ENCODE data around the gene SIPA1L3. TPM values are rescaled to one million over a fixed set of nuclear protein-coding genes. Genes with fewer than 3 reads are reported as not detected.

The SIPA1L3 gene
- total and polyA plus RNA-seq, 2 experiments from 2014 or later, result 15.7 to 54.1 TPM

- no peak for TF ChIP-seq ZNF462 (CRISPR knock-in tag; IDR thresholded peaks at IDR 0.05)
- no peak for TF ChIP-seq CTCF (conservative IDR thresholded peaks at IDR 0.05; ENCODE audit: low read depth in 2 of 2)
- TF ChIP-seq EZH2phosphoT487 (IDR thresholded peaks at IDR 0.05; ENCODE audit: unreplicated experiment), result no peak
- no peak for TF ChIP-seq ZNF114 (CRISPR knock-in tag; IDR thresholded peaks at IDR 0.05)
Observed at GRCh38 chr19:37948362-37948761, 41.4 kb downstream of the SIPA1L3 start (continued).

- Histone ChIP-seq H3K4me3 (no peak overlapping the region), H3K4me1 (ENCODE audit: insufficient read depth) (peaks cover 28% of the 10 kb centered on the region), H3K9me2 (ENCODE audit: insufficient read depth) (no peaks in the 10 kb centered on the region), H3F3A (replicated peaks; ENCODE audit: low read depth) (0 out of 2 replicates have a peak, but pooled peaks cover 4% of the 10 kb centered on the region), H3K27me3 (ENCODE audit: insufficient read depth) (no peaks in the 10 kb centered on the region), H3K4me2 (no peak overlapping the region), H4K20me1 (replicated peaks; ENCODE audit: insufficient read depth) (peaks cover 6% of the 10 kb centered on the region), H3K79me2 (replicated peaks; ENCODE audit: insufficient read depth) (peaks cover 61% of the 10 kb centered on the region), H3K27ac (ENCODE audit: low read depth) (peak overlapping the region; percentile 63; the same call in 1 of the 2 replicates), H3K36me3 (ENCODE audit: insufficient read depth) (no peaks in the 10 kb centered on the region), H2AFZ (no peak overlapping the region)
- Mint-ChIP-seq H3K4me1 (peaks cover 31% of the 10 kb centered on the region), H3K27me3 (ENCODE audit: insufficient read depth, low read depth, poor library complexity) (peaks cover 5% of the 10 kb centered on the region), H3K9me3 (no peaks in the 10 kb centered on the region), H3K36me3 (ENCODE audit: low read depth) (no peaks in the 10 kb centered on the region), H3K27ac (no peak overlapping the region), H3K4me3 (no peak overlapping the region)
- DNase-seq (ENCODE audit: low spot score) (peak; percentile 46), ATAC-seq (peak; percentile 36)
- TF ChIP-seq NANOG (IDR thresholded peaks at IDR 0.05; ENCODE audit: borderline replicate concordance) (no peak), STAT1 (IDR thresholded peaks at IDR 0.05; ENCODE audit: unreplicated experiment) (no peak), JUNB (IDR thresholded peaks at IDR 0.05; ENCODE audit: unreplicated experiment) (no peak), CTCF (conservative IDR thresholded peaks at IDR 0.05; ENCODE audit: low read depth in 2 of 2) (no peak), REST (IDR thresholded peaks at IDR 0.05; ENCODE audit: unreplicated experiment) (no peak), ZNF114 (CRISPR knock-in tag; IDR thresholded peaks at IDR 0.05) (no peak), POLR2AphosphoS5 (IDR thresholded peaks at IDR 0.05; ENCODE audit: low read depth) (no peak), EZH2 (IDR thresholded peaks at IDR 0.05; ENCODE audit: low read depth, unreplicated experiment) (no peak)
Observed at GRCh38 chr19:37950471-37951175, 43.6 kb downstream of the SIPA1L3 start.

Measured in GM23338 (cell line).